ENCODE data around the gene PRELID1. TPM values are rescaled to one million over a fixed set of nuclear protein-coding genes. Genes with fewer than 3 reads are reported as not detected.
A peak's percentile ranks its signal among the peaks of the same experiment; 100 is the strongest.

The PRELID1 gene
- total RNA-seq, 3 donors from 2014 or later (not counting 1 experiment from before 2014, with no cell fraction given): 76.6 to 99.3 (median 91.6) TPM

GRCh38 chr5:177301503-177302165, 2.0 kb upstream of the PRELID1 start:
- Histone ChIP-seq H3K27me3 (ENCODE audit: control insufficient read depth, insufficient read depth, low read length) (no peaks in the 10 kb centered on the region), H3K36me3 (ENCODE audit: control insufficient read depth, insufficient read depth, low read length) (peaks cover 27% of the 10 kb centered on the region), H3K27ac (ENCODE audit: low read length) (peak overlapping the region; percentile 80), H3K4me3 (ENCODE audit: low read length) (no peak overlapping the region), H3K9me3 (ENCODE audit: control insufficient read depth, insufficient read depth, low read length) (no peaks in the 10 kb centered on the region), H3K4me1 (ENCODE audit: control insufficient read depth, insufficient read depth, low read length) (peaks cover 84% of the 10 kb centered on the region)
- H3K4me3 Mint-ChIP-seq: peak overlapping the region; percentile 92
- ATAC-seq (no peak), DNase-seq (peak in 1 of 2 donors; percentile 48)
- no peaks in the 10 kb centered on the region for H3K27me3 Mint-ChIP-seq (ENCODE audit: low read depth in 2 of 2)
- no peak for TF ChIP-seq CTCF (IDR thresholded peaks at IDR 0.05)
- WGBS (ENCODE audit: insufficient coverage): 85% methylated on average over 7 of the region's 7 CpGs
- H3K36me3 Mint-ChIP-seq: no peaks in the 10 kb centered on the region
- intact Hi-C loops (cut with micrococcal nuclease): loop anchor here (5.0 kb wide), 2 partner anchors 156 to 189 kb away; no protein-coding TSS in a partner anchor
- no peaks in the 10 kb centered on the region for H3K9me3 Mint-ChIP-seq
- peak overlapping the region; percentile 89 to 96 for H3K27ac Mint-ChIP-seq
- peaks cover 73 to 81% of the 10 kb centered on the region in 2 donors for H3K4me1 Mint-ChIP-seq

- Histone ChIP-seq H3K36me3 (ENCODE audit: control insufficient read depth, insufficient read depth, low read length) (peaks cover 35% of the 10 kb centered on the region), H3K4me3 (ENCODE audit: low read length) (peak overlapping the region; percentile 93), H3K27ac (ENCODE audit: low read length) (peak overlapping the region; percentile 39), H3K9me3 (ENCODE audit: control insufficient read depth, insufficient read depth, low read length) (no peaks in the 10 kb centered on the region), H3K27me3 (ENCODE audit: control insufficient read depth, insufficient read depth, low read length) (no peaks in the 10 kb centered on the region), H3K4me1 (ENCODE audit: control insufficient read depth, insufficient read depth, low read length) (peaks cover 85% of the 10 kb centered on the region)
- intact Hi-C loops (cut with micrococcal nuclease): loop anchor here (5.0 kb wide), 2 partner anchors 155 to 190 kb away; no protein-coding TSS in a partner anchor
- Mint-ChIP-seq H3K36me3 (no peaks in the 10 kb centered on the region), H3K9me3 (no peaks in the 10 kb centered on the region), H3K4me3 (peak overlapping the region; percentile 92), H3K27ac (peak overlapping the region; percentile 89 to 96), H3K27me3 (ENCODE audit: low read depth in 2 of 2) (no peaks in the 10 kb centered on the region), H3K4me1 (peaks cover 73 to 80% of the 10 kb centered on the region in 2 donors)
- DNase-seq: no peak
- no peak for ATAC-seq
- 38% methylated on average over 24 of the region's 24 CpGs for WGBS (ENCODE audit: insufficient coverage)
- TF ChIP-seq CTCF (IDR thresholded peaks at IDR 0.05): no peak
Measured at GRCh38 chr5:177302354-177303110, 1.1 kb upstream of the PRELID1 start.

GRCh38 chr5:177303925-177304391, 359 bp downstream of the PRELID1 start:
- Histone ChIP-seq H3K4me1 (ENCODE audit: control insufficient read depth, insufficient read depth, low read length) (peaks cover 90% of the 10 kb centered on the region), H3K9me3 (ENCODE audit: control insufficient read depth, insufficient read depth, low read length) (no peaks in the 10 kb centered on the region), H3K27me3 (ENCODE audit: control insufficient read depth, insufficient read depth, low read length) (no peaks in the 10 kb centered on the region), H3K4me3 (ENCODE audit: low read length) (peak overlapping the region; percentile 84), H3K36me3 (ENCODE audit: control insufficient read depth, insufficient read depth, low read length) (peaks cover 35% of the 10 kb centered on the region), H3K27ac (ENCODE audit: low read length) (peak overlapping the region; percentile 76)
- intact Hi-C loops (cut with micrococcal nuclease): loop anchor here (5.0 kb wide), 2 partner anchors 153 to 192 kb away; no protein-coding TSS in a partner anchor
- Mint-ChIP-seq H3K27me3 (ENCODE audit: low read depth in 2 of 2) (no peaks in the 10 kb centered on the region), H3K27ac (peak overlapping the region; percentile 89 to 96), H3K4me1 (peaks cover 70 to 82% of the 10 kb centered on the region in 2 donors), H3K4me3 (peak overlapping the region; percentile 92), H3K36me3 (no peaks in the 10 kb centered on the region), H3K9me3 (no peaks in the 10 kb centered on the region)
- ATAC-seq: peak in 2 of 3 donors; percentile 8 to 9
- 2% methylated on average over 25 of the region's 25 CpGs for WGBS (ENCODE audit: insufficient coverage)
- TF ChIP-seq CTCF (IDR thresholded peaks at IDR 0.05): no peak
- peak in 1 of 2 donors; percentile 54 for DNase-seq
